Activated naive CD8-positive, alpha-beta T cell treated with anti-CD3 and anti-CD28 coated beads, Interleukin-2, amount 50 U/mL, for 16 hours (primary cell): ENCODE results near the gene C1QL3.

Experiments used
- DNase-seq: peaks from one replicate; pipeline ENCODE4 v3.0.0-alpha.2; 2020; ENCODE audit warnings: low read depth, low spot score

The C1QL3 gene

GRCh38 chr10:16493884-16494536 lies 27.7 kb downstream of the C1QL3 start:
- no peak for DNase-seq

- no peak for DNase-seq
Observed at GRCh38 chr10:16491933-16492332, 29.7 kb downstream of the C1QL3 start.

DNA sequence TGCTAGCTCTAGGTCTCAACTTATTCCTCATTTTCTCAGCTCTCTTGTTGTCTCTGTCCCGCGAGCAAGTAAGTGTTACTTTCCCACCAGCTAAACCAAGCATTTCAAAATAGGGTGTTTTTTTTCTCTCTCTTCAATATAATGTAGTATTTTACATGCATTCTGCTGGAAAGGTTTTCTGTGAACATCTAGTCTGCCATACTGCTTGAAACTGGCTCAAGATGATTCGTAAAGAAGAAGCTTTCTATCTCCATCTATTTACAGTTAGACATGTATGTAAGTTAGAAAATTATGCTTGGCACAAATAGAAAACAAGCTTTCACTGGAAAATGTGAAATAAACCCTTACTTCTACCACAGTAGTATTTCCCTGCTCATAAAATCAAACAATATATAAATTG lies 31.2 kb downstream of the C1QL3 start:
- DNase-seq = no peak

- no peak for DNase-seq
Observed at GRCh38 chr10:16483241-16483917, 38.3 kb downstream of the C1QL3 start.

GRCh38 chr10:16481052-16481728 lies 40.5 kb downstream of the C1QL3 start:
- no peak for DNase-seq

DNA sequence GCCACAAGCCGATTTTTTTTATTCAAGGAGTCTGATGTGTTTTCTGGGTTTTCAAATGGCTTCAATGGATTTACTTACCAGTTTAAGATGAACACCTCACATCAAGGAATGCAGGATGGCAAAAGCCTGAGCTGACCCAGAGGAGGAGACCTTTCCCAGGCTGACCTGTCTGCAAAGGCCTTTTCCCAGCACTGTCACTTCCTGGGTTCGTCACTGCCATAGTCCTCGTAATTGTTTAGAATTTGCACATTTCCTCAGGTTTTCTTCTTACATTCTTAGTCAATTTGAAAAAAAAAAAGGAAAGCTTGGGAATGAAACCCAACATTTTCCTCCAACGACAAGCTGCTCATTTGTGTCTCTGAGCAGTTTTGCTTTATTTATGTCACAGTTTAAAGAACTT lies 42.9 kb downstream of the C1QL3 start:
- no peak for DNase-seq

DNA sequence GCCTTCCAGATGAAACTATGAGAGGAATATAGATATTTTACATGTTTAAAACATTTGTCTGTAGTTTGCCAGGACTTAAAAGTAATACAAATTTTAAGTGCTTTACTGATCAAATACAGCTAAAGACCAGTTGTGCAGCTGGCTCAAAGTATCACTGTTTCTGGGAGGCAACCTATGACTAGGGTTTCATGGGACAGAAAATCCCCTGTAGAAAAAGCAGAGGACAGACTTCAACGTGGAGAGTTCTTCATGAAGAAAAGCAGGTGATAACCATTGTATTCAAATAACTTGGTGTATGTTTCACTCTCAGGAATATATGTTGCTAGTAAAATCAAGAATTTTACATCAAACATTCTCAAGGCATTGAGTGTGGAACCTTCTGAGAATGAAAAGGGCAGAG lies 43.9 kb downstream of the C1QL3 start:
- no peak for DNase-seq

GRCh38 chr10:16472828-16473227 lies 48.9 kb downstream of the C1QL3 start:
- no peak for DNase-seq

GRCh38 chr10:16470747-16471146 lies 50.9 kb downstream of the C1QL3 start:
- no peak for DNase-seq

GRCh38 chr10:16466001-16466400 lies 55.7 kb downstream of the C1QL3 start:
- no peak for DNase-seq
